Upper lobe of left lung (tissue), 6 donors: Measurements from ENCODE around the gene STARD10. TPM values are rescaled to one million over a fixed set of nuclear protein-coding genes. Genes with fewer than 3 reads are reported as not detected.

Source experiments
- ATAC-seq, 2 donors: fragments of 200-7000 bp; cut with Tn5 transposase; one replicate each; pipeline ENCODE4 v1.9.1; 2022; ENCODE audit warnings: mild to moderate bottlenecking in 2 of 2, moderate library complexity in 2 of 2; ENCODE audit not compliant: low FRiP score in 2 of 2
- DNase-seq, 2 donors: peaks; one replicate each; pipeline ENCODE4 v3.0.0-alpha.2; 2019 to 2020
- H3K27ac ChIP-seq, 4 donors: fragments of 200-600 bp; sonication (generic); one replicate each; pipeline ENCODE4 v1.5.1; 2016 to 2019
- H3K27me3 ChIP-seq, 4 donors: fragments of 200-600 bp; sonication (generic); one replicate each; pipeline ENCODE4 v1.5.1; 2017 to 2019
- H3K36me3 ChIP-seq, 4 donors: fragments of 200-600 bp; sonication (generic); one replicate each; pipeline ENCODE4 v1.5.1; 2016 to 2019
- H3K4me1 ChIP-seq, 4 donors: fragments of 200-600 bp; sonication (generic); one replicate each; pipeline ENCODE4 v1.5.1; 2018 to 2019
- H3K4me3 ChIP-seq, 4 donors: fragments of 200-600 bp; sonication (generic); one replicate each; pipeline ENCODE4 v1.5.1; 2017 to 2019; ENCODE audit warnings: mild to moderate bottlenecking in 2 of 4, moderate library complexity in 1 of 4
- H3K9me3 ChIP-seq, 4 donors: fragments of 200-600 bp; sonication (generic); one replicate each; pipeline ENCODE4 v1.5.1; 2018 to 2019
- CTCF ChIP-seq, 6 experiments: fragments of 450-650 bp in 4 of 6; fragments of 200-600 bp in 2 of 6; sonication (generic) in 2 of 6; IDR thresholded peaks; one replicate each; pipeline ENCODE4 v1.5.1; 2016 to 2019; ENCODE audit warnings: antibody characterized with exemption in 6 of 6
- EP300 ChIP-seq, 4 donors: sonication (generic); formaldehyde crosslinking; IDR thresholded peaks; one replicate each; pipeline ENCODE4 v1.5.1; 2017; ENCODE audit warnings: antibody characterized with exemption in 4 of 4, control low read depth in 2 of 4
- POLR2A ChIP-seq, 4 donors: fragments of 450-650 bp; IDR thresholded peaks; one replicate each; pipeline ENCODE4 v1.5.1; 2016 to 2017; ENCODE audit warnings: antibody characterized with exemption in 4 of 4, mild to moderate bottlenecking in 2 of 4
- POLR2AphosphoS5 ChIP-seq, 2 donors: sonication (generic); formaldehyde crosslinking; IDR thresholded peaks; one replicate each; pipeline ENCODE4 v1.5.1; 2017; ENCODE audit warnings: antibody characterized with exemption in 2 of 2
- WGBS, 2 donors: methylation state at CpG; one replicate each; pipeline ENCODE4 v1.1.5; 2017 to 2018; 5-methylcytosine and 5-hydroxymethylcytosine counted together
- total RNA-seq, 6 donors: library from RNA; depleted of rRNA in 4 of 6; stranded (reverse); fragments of >200 nt in 4 of 6; gene quantifications; one replicate each; pipeline versions ENCODE4 v1.1.0 to v1.2.1, GENCODE V29; 2016 to 2021
- donor health status: DM: no; HTN: no; CAD: no; lungs with moderate emphysema.
- donor health status: DM: no; HTN: yes; CAD: no; lungs with severe emphysema.

STARD10 gene
- total RNA-seq, 6 donors from 2014 or later, result 93.2 to 227 (median 151) TPM

- Histone ChIP-seq H3K36me3 (no peaks in the 10 kb centered on the region), H3K4me3 (no peak overlapping the region), H3K9me3 (no peaks in the 10 kb centered on the region), H3K27ac (peak overlapping the region; percentile 87 to 93 (median 92)), H3K27me3 (no peaks in the 10 kb centered on the region), H3K4me1 (peaks cover 72 to 98% (median 95%) of the 10 kb centered on the region in 4 donors)
- ATAC-seq (no peak), DNase-seq (peak in 1 of 2 donors; percentile 19)
- TF ChIP-seq CTCF (IDR thresholded peaks at IDR 0.05), result no peak
- TF ChIP-seq POLR2AphosphoS5 (IDR thresholded peaks at IDR 0.05), result no peak
- TF ChIP-seq POLR2A (IDR thresholded peaks at IDR 0.05), result no peak
- no peak for TF ChIP-seq EP300 (IDR thresholded peaks at IDR 0.05)
- WGBS, 2 donors, result 81% methylated on average over 2 of the region's 2 CpGs
Measured at GRCh38 chr11:72740060-72740424, 53.8 kb downstream of the STARD10 start.

GRCh38 chr11:72739240-72740059 lies 54.4 kb downstream of the STARD10 start:
- ATAC-seq (peak in 1 of 2 donors; percentile 10), DNase-seq (peak in 1 of 2 donors; percentile 62)
- WGBS, 2 donors, result 68 to 77% methylated on average over 5 to 10 of the region's 10 CpGs
- peak overlapping the region in 2 of 4 donors; percentile 32 to 40 for H3K4me3 ChIP-seq
- H3K36me3 ChIP-seq, result no peaks in the 10 kb centered on the region
- H3K9me3 ChIP-seq, result no peaks in the 10 kb centered on the region
- peaks cover 75 to 97% (median 95%) of the 10 kb centered on the region in 4 donors for H3K4me1 ChIP-seq
- H3K27ac ChIP-seq, result peak overlapping the region; percentile 87 to 93 (median 92)
- TF ChIP-seq EP300 (IDR thresholded peaks at IDR 0.05), result no peak
- TF ChIP-seq POLR2A (IDR thresholded peaks at IDR 0.05), result no peak
- TF ChIP-seq CTCF (IDR thresholded peaks at IDR 0.05), result no peak
- no peak for TF ChIP-seq POLR2AphosphoS5 (IDR thresholded peaks at IDR 0.05)
- no peaks in the 10 kb centered on the region for H3K27me3 ChIP-seq

GRCh38 chr11:72738199-72739141 lies 55.4 kb downstream of the STARD10 start:
- peak overlapping the region; percentile 87 to 93 (median 92) for H3K27ac ChIP-seq
- TF ChIP-seq POLR2A (IDR thresholded peaks at IDR 0.05), result peak in 1 of 4 donors; percentile 31
- TF ChIP-seq CTCF (IDR thresholded peaks at IDR 0.05), result no peak
- TF ChIP-seq POLR2AphosphoS5 (IDR thresholded peaks at IDR 0.05), result peak; percentile 26 to 66
- TF ChIP-seq EP300 (IDR thresholded peaks at IDR 0.05), result no peak
- no peaks in the 10 kb centered on the region for H3K9me3 ChIP-seq
- peak; percentile 76 to 80 for ATAC-seq
- peak in 1 of 2 donors; percentile 94 for DNase-seq
- peak overlapping the region in 3 of 4 donors; percentile 25 to 40 (median 32) for H3K4me3 ChIP-seq
- no peaks in the 10 kb centered on the region for H3K27me3 ChIP-seq
- H3K36me3 ChIP-seq, result no peaks in the 10 kb centered on the region
- H3K4me1 ChIP-seq, result peaks cover 70 to 96% (median 88%) of the 10 kb centered on the region in 4 donors
- WGBS, 2 donors, result 45 to 57% methylated on average over 9 to 11 of the region's 11 CpGs

GRCh38 chr11:72737336-72737735 lies 56.5 kb downstream of the STARD10 start:
- ATAC-seq, result no peak
- Histone ChIP-seq H3K36me3 (peaks cover 0 to 2% (median 0%) of the 10 kb centered on the region in 4 donors), H3K4me1 (peaks cover 66 to 90% (median 83%) of the 10 kb centered on the region in 4 donors), H3K27ac (peak overlapping the region; percentile 87 to 93 (median 92)), H3K4me3 (peak overlapping the region in 1 of 4 donors; percentile 40), H3K27me3 (no peaks in the 10 kb centered on the region), H3K9me3 (no peaks in the 10 kb centered on the region)
- 69 to 90% methylated on average over 1 of the region's 1 CpG for WGBS, 2 donors
- DNase-seq, result peak in 1 of 2 donors; percentile 21
- TF ChIP-seq EP300 (IDR thresholded peaks at IDR 0.05) (no peak), POLR2A (IDR thresholded peaks at IDR 0.05) (no peak), POLR2AphosphoS5 (IDR thresholded peaks at IDR 0.05) (no peak), CTCF (IDR thresholded peaks at IDR 0.05) (no peak)
